ENCODE results near the gene ZNRF3. TPM values are rescaled to one million over a fixed set of nuclear protein-coding genes. Genes with fewer than 3 reads are reported as not detected.

Gene ZNRF3
- total and polyA plus RNA-seq, 2 donors (not counting 1 experiment from before 2014, with no cell fraction given) = 0.21 to 0.71 TPM

DNA sequence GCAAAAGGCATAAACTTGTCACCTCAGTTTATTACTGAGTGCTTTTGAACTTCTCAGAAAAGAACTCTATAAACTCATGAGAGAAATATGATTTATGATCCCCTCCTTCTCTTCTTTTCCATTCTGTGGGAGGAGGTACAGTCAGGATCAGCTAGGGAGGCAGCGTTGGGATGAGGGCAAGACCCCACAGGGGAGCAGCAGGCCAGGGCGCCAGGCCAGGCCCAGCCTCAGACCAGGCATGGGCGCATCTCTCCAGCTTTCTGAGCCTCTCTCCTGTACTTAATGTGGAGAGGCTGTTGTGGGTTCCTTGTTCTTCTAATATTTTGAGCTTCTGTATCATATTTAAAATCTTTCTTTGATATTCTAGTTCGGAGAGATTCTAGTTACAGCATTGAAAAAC is 106.5 kb downstream of the ZNRF3 start:
- Histone ChIP-seq H3K36me3 (replicated peaks in 1 of 2; ENCODE audit: control extremely low read depth in 1 of 2, control insufficient read depth in 1 of 2, extremely low read depth in 1 of 2, insufficient read depth in 2 of 2, low read length in 1 of 2) (no peaks in the 10 kb centered on the region), H3K4me3 (ENCODE audit: control extremely low read depth in 1 of 5, extremely low read depth in 1 of 5, insufficient read depth in 1 of 5, low read depth in 2 of 5, low read length in 4 of 5) (no peak overlapping the region), H3K9me3 (ENCODE audit: control extremely low read depth in 1 of 3, control insufficient read depth in 2 of 3, insufficient read depth in 1 of 3, low read length in 2 of 3) (no peaks in the 10 kb centered on the region), H4K20me1 (ENCODE audit: control insufficient read depth, insufficient read depth, low read length, poor library complexity, severe bottlenecking) (no peaks in the 10 kb centered on the region), H3K4me1 (ENCODE audit: control insufficient read depth in 2 of 2, insufficient read depth in 2 of 2, low read length in 2 of 2) (no peaks in the 10 kb centered on the region), H3K79me2 (ENCODE audit: control insufficient read depth, insufficient read depth, low read length) (no peaks in the 10 kb centered on the region), H3K4me2 (replicated peaks; ENCODE audit: low read depth, low read length, poor library complexity, severe bottlenecking) (no peak overlapping the region), H3K9ac (ENCODE audit: low read length) (no peak overlapping the region), H2AFZ (ENCODE audit: insufficient read depth, low read depth, low read length, poor library complexity, severe bottlenecking) (no peak overlapping the region), H3K27ac (ENCODE audit: low read length in 2 of 2) (no peak overlapping the region), H3K27me3 (replicated peaks in 1 of 4; ENCODE audit: control extremely low read depth in 1 of 4, control insufficient read depth in 3 of 4, insufficient read depth in 4 of 4, low read length in 3 of 4) (no peaks in the 10 kb centered on the region)
- ATAC-seq (ENCODE audit: low read depth) (no peak), DNase-seq (no peak)
- Mint-ChIP-seq H3K27ac (no peak overlapping the region), H3K27me3 (peaks cover 3% of the 10 kb centered on the region), H3K4me3 (no peak overlapping the region), H3K9me3 (ENCODE audit: insufficient read depth) (no peaks in the 10 kb centered on the region), H3K4me1 (no peaks in the 10 kb centered on the region)
- TF ChIP-seq, protein P1, sequence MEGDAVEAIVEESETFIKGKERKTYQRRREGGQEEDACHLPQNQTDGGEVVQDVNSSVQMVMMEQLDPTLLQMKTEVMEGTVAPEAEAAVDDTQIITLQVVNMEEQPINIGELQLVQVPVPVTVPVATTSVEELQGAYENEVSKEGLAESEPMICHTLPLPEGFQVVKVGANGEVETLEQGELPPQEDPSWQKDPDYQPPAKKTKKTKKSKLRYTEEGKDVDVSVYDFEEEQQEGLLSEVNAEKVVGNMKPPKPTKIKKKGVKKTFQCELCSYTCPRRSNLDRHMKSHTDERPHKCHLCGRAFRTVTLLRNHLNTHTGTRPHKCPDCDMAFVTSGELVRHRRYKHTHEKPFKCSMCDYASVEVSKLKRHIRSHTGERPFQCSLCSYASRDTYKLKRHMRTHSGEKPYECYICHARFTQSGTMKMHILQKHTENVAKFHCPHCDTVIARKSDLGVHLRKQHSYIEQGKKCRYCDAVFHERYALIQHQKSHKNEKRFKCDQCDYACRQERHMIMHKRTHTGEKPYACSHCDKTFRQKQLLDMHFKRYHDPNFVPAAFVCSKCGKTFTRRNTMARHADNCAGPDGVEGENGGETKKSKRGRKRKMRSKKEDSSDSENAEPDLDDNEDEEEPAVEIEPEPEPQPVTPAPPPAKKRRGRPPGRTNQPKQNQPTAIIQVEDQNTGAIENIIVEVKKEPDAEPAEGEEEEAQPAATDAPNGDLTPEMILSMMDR (IDR thresholded peaks at IDR 0.05) = no peak
- TF ChIP-seq EZH2 (IDR thresholded peaks at IDR 0.05; ENCODE audit: borderline replicate concordance, insufficient read depth, low read depth, low read length, poor library complexity, severe bottlenecking) = no peak
- intact Hi-C loops (cut with micrococcal nuclease) = no loop called here
- no CpG with 5 or more reads among the region's 4 CpGs for WGBS (ENCODE audit: insufficient coverage)
- ChIA-PET POLR2A (no interaction called here), CTCF (no interaction called here)

DNA sequence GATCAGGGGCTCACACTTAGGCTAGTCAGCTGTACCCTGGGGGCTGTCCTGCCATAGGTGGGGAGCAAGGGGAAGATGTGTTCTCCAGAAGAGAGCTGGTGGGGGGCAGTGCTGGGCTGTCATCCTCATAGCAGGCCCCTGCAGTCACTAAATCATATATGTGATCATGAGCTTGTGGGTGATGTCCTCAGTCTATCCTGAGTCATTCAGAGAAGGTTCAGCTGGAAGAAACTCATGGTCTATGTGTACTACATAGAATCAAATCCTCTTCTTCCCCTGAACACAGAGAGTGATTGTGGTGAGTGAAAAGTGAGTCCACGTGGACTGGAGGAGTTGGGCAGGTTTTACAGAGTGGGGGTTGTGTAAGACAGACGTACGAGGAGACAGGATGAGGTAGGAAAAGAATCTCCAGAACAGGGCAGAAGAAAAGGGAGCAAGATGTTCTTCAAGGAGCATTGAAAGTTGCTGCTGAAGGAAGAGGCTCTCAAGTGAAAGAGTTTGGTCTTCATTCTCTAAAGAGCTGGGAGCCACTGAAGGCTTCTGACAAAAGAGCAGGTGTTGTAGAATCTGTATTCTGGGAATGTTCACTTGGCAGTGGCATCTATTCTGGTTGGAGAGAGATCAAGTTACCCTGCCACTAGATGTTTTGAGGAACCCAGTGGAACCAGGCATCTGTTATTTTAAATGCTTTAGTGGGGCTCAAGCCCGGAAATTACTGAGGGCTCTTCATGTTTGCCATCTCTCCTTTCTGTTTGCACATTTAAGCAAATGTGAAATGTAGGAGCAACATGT is 109.4 kb downstream of the ZNRF3 start:
- ChIA-PET POLR2A (no interaction called here), CTCF (interaction anchor here (0.5 kb wide), 1 partner anchor 47 kb away, joined by 3 read pairs; no protein-coding TSS in a partner anchor)
- H3K27me3 ChIP-seq (replicated peaks in 1 of 4; ENCODE audit: control extremely low read depth in 1 of 4, control insufficient read depth in 3 of 4, insufficient read depth in 4 of 4, low read length in 3 of 4) = no peaks in the 10 kb centered on the region
- Mint-ChIP-seq H3K4me3 (no peak overlapping the region), H3K27me3 (peaks cover 3% of the 10 kb centered on the region), H3K9me3 (ENCODE audit: insufficient read depth) (no peaks in the 10 kb centered on the region), H3K4me1 (no peaks in the 10 kb centered on the region), H3K27ac (no peak overlapping the region)
- no peak overlapping the region for H3K4me2 ChIP-seq (replicated peaks; ENCODE audit: low read depth, low read length, poor library complexity, severe bottlenecking)
- H3K4me3 ChIP-seq (ENCODE audit: control extremely low read depth in 1 of 5, extremely low read depth in 1 of 5, insufficient read depth in 1 of 5, low read depth in 2 of 5, low read length in 4 of 5) = no peak overlapping the region
- H4K20me1 ChIP-seq (ENCODE audit: control insufficient read depth, insufficient read depth, low read length, poor library complexity, severe bottlenecking) = no peaks in the 10 kb centered on the region
- H3K27ac ChIP-seq (ENCODE audit: low read length in 2 of 2) = no peak overlapping the region
- no peak for TF ChIP-seq EZH2 (IDR thresholded peaks at IDR 0.05; ENCODE audit: borderline replicate concordance, insufficient read depth, low read depth, low read length, poor library complexity, severe bottlenecking)
- TF ChIP-seq, protein P1 (IDR thresholded peaks at IDR 0.05) = no peak
- no peaks in the 10 kb centered on the region for H3K79me2 ChIP-seq (ENCODE audit: control insufficient read depth, insufficient read depth, low read length)
- no peaks in the 10 kb centered on the region for H3K9me3 ChIP-seq (ENCODE audit: control extremely low read depth in 1 of 3, control insufficient read depth in 2 of 3, insufficient read depth in 1 of 3, low read length in 2 of 3)
- intact Hi-C loops (cut with micrococcal nuclease) = no loop called here
- ATAC-seq (ENCODE audit: low read depth) = no peak
- 90% methylated on average over 4 of the region's 4 CpGs for WGBS (ENCODE audit: insufficient coverage)
- no peaks in the 10 kb centered on the region for H3K36me3 ChIP-seq (replicated peaks in 1 of 2; ENCODE audit: control extremely low read depth in 1 of 2, control insufficient read depth in 1 of 2, extremely low read depth in 1 of 2, insufficient read depth in 2 of 2, low read length in 1 of 2)
- H2AFZ ChIP-seq (ENCODE audit: insufficient read depth, low read depth, low read length, poor library complexity, severe bottlenecking) = no peak overlapping the region
- DNase-seq = no peak
- H3K4me1 ChIP-seq (ENCODE audit: control insufficient read depth in 2 of 2, insufficient read depth in 2 of 2, low read length in 2 of 2) = no peaks in the 10 kb centered on the region
- no peak overlapping the region for H3K9ac ChIP-seq (ENCODE audit: low read length)
